ENCODE data around the gene RAB3B. TPM values are rescaled to one million over a fixed set of nuclear protein-coding genes. Genes with fewer than 3 reads are reported as not detected.
A peak's percentile ranks its signal among the peaks of the same experiment; 100 is the strongest.

The RAB3B gene
- total RNA-seq, 1 donor from 2014 or later: 2.4 TPM

- H3K36me3 Mint-ChIP-seq (ENCODE audit: low read depth): no peaks in the 10 kb centered on the region
- no peaks in the 10 kb centered on the region for H3K9me3 Mint-ChIP-seq
- no peak overlapping the region for H3K4me3 Mint-ChIP-seq
- no peak overlapping the region for H3K27ac Mint-ChIP-seq (ENCODE audit: unreplicated experiment)
- peaks cover 21% of the 10 kb centered on the region for H3K4me1 Mint-ChIP-seq
- H3K27me3 Mint-ChIP-seq (ENCODE audit: low read depth): peaks cover 56% of the 10 kb centered on the region
- no peak for DNase-seq (ENCODE audit: low read depth, low spot score)
- TF ChIP-seq CTCF (conservative IDR thresholded peaks at IDR 0.05): no peak
Measured at GRCh38 chr1:51922040-51922439, 68.5 kb downstream of the RAB3B start.

GRCh38 chr1:51920130-51920529, 70.4 kb downstream of the RAB3B start:
- no peak for TF ChIP-seq CTCF (conservative IDR thresholded peaks at IDR 0.05)
- no peak overlapping the region for H3K4me3 Mint-ChIP-seq
- DNase-seq (ENCODE audit: low read depth, low spot score): no peak
- no peak overlapping the region for H3K27ac Mint-ChIP-seq (ENCODE audit: unreplicated experiment)
- H3K27me3 Mint-ChIP-seq (ENCODE audit: low read depth): peaks cover 69% of the 10 kb centered on the region
- no peaks in the 10 kb centered on the region for H3K9me3 Mint-ChIP-seq
- H3K4me1 Mint-ChIP-seq: peaks cover 21% of the 10 kb centered on the region
- no peaks in the 10 kb centered on the region for H3K36me3 Mint-ChIP-seq (ENCODE audit: low read depth)

GRCh38 chr1:51919684-51920083, 70.8 kb downstream of the RAB3B start:
- H3K9me3 Mint-ChIP-seq: no peaks in the 10 kb centered on the region
- DNase-seq (ENCODE audit: low read depth, low spot score): peak; percentile 3
- H3K4me1 Mint-ChIP-seq: peaks cover 21% of the 10 kb centered on the region
- no peaks in the 10 kb centered on the region for H3K36me3 Mint-ChIP-seq (ENCODE audit: low read depth)
- TF ChIP-seq CTCF (conservative IDR thresholded peaks at IDR 0.05): no peak
- H3K4me3 Mint-ChIP-seq: peak overlapping the region; percentile 0
- no peak overlapping the region for H3K27ac Mint-ChIP-seq (ENCODE audit: unreplicated experiment)
- H3K27me3 Mint-ChIP-seq (ENCODE audit: low read depth): peaks cover 74% of the 10 kb centered on the region

GRCh38 chr1:51916587-51917405, 73.7 kb downstream of the RAB3B start:
- no peaks in the 10 kb centered on the region for H3K36me3 Mint-ChIP-seq (ENCODE audit: low read depth)
- no peak overlapping the region for H3K4me3 Mint-ChIP-seq
- H3K27ac Mint-ChIP-seq (ENCODE audit: unreplicated experiment): no peak overlapping the region
- TF ChIP-seq CTCF (conservative IDR thresholded peaks at IDR 0.05): no peak
- no peak for DNase-seq (ENCODE audit: low read depth, low spot score)
- H3K4me1 Mint-ChIP-seq: peaks cover 21% of the 10 kb centered on the region
- peaks cover 82% of the 10 kb centered on the region for H3K27me3 Mint-ChIP-seq (ENCODE audit: low read depth)
- H3K9me3 Mint-ChIP-seq: no peaks in the 10 kb centered on the region

GRCh38 chr1:51915951-51916350, 74.5 kb downstream of the RAB3B start:
- no peak for TF ChIP-seq CTCF (conservative IDR thresholded peaks at IDR 0.05)
- peaks cover 19% of the 10 kb centered on the region for H3K4me1 Mint-ChIP-seq
- no peaks in the 10 kb centered on the region for H3K36me3 Mint-ChIP-seq (ENCODE audit: low read depth)
- no peak for DNase-seq (ENCODE audit: low read depth, low spot score)
- H3K4me3 Mint-ChIP-seq: no peak overlapping the region
- no peaks in the 10 kb centered on the region for H3K9me3 Mint-ChIP-seq
- peaks cover 81% of the 10 kb centered on the region for H3K27me3 Mint-ChIP-seq (ENCODE audit: low read depth)
- no peak overlapping the region for H3K27ac Mint-ChIP-seq (ENCODE audit: unreplicated experiment)
